Astrocyte of the cerebellum (primary cell): ENCODE data around the gene GABRR3.

Experiments
- DNase-seq: peaks from one replicate; pipeline ENCODE4 v3.0.0-alpha.2; 2011; ENCODE audit warnings: low read depth
- H3K4me3 ChIP-seq: 2 replicates; pipeline ENCODE4 v1.5.1; 2011; ENCODE audit warnings: mild to moderate bottlenecking, low read depth, low read length, moderate library complexity
- in situ Hi-C: cut with HindIII; loops from 2 replicates; pipeline ENCODE4 v1.10.0; 2017; ENCODE audit warnings: low sequenced_read_pairs
- TF ChIP-seq, protein P1 (sequence below): IDR thresholded peaks from 2 replicates; pipeline ENCODE4 v1.5.1; 2012; ENCODE audit warnings: low read length, low read depth, moderate library complexity, mild to moderate bottlenecking; ENCODE audit errors: missing control alignments

The GABRR3 gene

DNA sequence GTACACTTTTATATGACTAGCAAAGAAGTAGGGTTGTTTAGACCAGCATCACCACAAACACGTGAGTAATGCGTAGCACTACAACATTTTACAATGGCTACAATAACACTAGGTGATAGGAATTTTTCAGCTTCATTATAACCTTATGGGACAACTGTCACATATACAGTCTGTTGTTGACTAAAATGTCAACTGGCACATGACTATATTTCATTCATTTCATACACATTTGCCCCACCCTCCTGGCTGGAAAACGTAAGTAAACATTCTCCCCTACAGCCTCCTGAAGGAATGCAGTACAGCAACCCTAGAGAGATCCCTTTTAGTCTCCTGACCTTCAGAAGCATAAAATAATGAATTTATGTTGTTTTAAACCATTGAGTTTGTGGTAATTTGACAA lies 79.1 kb downstream of the GABRR3 start:
- no peak for DNase-seq
- no peak overlapping the region for H3K4me3 ChIP-seq
- TF ChIP-seq, protein P1, sequence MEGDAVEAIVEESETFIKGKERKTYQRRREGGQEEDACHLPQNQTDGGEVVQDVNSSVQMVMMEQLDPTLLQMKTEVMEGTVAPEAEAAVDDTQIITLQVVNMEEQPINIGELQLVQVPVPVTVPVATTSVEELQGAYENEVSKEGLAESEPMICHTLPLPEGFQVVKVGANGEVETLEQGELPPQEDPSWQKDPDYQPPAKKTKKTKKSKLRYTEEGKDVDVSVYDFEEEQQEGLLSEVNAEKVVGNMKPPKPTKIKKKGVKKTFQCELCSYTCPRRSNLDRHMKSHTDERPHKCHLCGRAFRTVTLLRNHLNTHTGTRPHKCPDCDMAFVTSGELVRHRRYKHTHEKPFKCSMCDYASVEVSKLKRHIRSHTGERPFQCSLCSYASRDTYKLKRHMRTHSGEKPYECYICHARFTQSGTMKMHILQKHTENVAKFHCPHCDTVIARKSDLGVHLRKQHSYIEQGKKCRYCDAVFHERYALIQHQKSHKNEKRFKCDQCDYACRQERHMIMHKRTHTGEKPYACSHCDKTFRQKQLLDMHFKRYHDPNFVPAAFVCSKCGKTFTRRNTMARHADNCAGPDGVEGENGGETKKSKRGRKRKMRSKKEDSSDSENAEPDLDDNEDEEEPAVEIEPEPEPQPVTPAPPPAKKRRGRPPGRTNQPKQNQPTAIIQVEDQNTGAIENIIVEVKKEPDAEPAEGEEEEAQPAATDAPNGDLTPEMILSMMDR = no peak
- in situ Hi-C loops = no loop called here

- TF ChIP-seq, protein P1 = no peak
Measured at GRCh38 chr3:97954228-97954827, 80.8 kb downstream of the GABRR3 start.

DNA sequence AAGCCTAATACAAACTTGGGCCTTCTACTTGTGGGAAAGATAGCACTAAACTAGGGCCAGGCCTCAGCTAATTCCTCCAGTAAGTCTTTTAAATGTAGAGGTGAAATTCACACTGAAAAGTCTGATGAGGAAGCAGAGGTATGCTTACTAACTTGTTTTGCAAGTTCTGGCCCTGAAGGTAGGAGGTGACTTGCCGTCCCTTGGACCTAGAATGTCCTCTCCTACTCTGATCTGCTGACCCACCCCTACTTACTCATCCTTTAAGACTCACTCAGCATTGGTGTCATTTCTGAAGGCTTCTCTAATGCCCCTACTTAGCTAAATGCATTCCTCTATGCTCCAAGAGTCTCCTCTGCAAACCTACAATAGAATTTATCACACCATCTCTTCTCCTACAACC lies 82.2 kb downstream of the GABRR3 start:
- no peak for DNase-seq
- in situ Hi-C loops = no loop called here
- no peak overlapping the region for H3K4me3 ChIP-seq
- TF ChIP-seq, protein P1 = no peak

More at GRCh38 chr3:97954228-97954827, 80.8 kb downstream of the GABRR3 start:
- in situ Hi-C loops = no loop called here
- no peak for DNase-seq
- no peak overlapping the region for H3K4me3 ChIP-seq

DNA sequence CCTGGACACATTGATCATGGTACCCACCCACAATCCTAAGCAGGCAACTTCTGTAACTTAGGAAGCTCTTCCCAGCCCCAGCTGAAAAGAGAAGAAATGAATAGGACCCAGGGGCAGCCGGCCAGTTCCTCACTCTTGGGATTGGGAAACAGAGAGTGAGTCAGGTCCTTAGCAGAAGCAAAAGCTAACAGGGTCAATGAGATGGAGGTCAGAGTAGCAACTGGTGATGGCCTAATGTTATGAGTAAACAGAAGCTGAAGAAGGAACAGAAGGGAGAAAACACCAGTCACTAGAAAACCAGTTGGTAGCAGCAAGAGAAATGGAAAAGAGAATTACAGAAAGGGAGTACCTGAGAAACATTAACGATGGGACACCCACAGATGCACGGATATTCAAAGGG lies 82.8 kb downstream of the GABRR3 start:
- TF ChIP-seq, protein P1 = no peak
- DNase-seq = no peak
- no peak overlapping the region for H3K4me3 ChIP-seq
- in situ Hi-C loops = no loop called here

DNA sequence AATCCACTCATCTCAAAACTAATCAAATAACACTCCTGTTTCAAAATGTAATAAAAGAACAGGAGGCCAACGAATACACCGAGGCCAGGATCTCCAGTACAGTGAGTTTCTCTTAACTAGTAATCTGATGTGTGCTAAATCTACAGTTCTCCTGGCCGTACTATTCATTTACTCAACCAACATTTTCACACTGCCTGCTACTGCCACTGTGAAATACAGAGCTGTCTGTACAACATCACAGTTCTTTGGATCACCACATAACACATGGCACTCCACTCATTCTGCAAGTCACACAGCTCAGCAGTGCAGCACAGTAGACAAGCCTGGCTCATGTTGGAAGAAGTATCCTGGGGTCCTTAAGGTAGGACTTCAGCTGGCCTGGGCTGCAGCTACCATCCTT lies 84.8 kb downstream of the GABRR3 start:
- in situ Hi-C loops = no loop called here
- TF ChIP-seq, protein P1 = no peak
- DNase-seq = no peak
- no peak overlapping the region for H3K4me3 ChIP-seq

DNA sequence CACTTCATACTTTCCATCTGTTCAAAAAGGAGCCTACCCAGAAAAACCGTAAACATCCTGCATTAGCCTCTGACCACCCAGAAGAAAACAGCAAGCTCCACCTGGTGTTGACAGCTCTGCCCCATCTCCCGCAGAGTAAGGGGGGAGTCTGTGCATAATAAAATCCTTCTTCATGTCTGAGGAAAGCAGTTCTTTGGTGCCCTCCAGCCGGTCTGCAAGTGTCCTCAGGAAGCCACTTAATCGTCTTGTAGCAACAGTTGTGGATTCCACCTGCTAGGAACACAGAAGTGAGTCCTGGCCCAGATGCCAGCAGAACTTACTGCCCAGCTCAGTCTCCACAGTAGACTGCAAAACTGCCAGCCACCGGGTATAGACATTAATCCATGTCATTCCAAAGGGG lies 85.4 kb downstream of the GABRR3 start:
- TF ChIP-seq, protein P1 = no peak
- H3K4me3 ChIP-seq = no peak overlapping the region
- no peak for DNase-seq
- in situ Hi-C loops = no loop called here

DNA sequence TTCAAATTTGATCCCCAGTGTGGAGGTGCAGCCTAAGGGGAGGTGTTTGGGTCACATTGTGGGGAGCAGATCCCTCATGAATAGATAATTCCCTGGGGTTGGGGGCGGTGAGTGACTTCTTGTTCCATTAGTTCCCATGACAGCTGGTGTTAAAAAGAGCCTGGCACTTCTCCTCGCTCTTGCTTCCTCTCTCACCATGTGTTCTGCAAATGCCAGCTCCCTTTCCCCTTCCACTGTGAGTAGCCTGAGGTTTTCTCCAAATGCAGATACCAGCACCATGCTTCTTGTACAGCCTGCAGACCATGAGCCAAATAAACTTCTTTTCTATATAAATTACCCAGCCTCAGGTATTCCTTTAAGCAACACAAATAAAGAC lies 86.0 kb downstream of the GABRR3 start:
- DNase-seq = no peak
- in situ Hi-C loops = no loop called here
- TF ChIP-seq, protein P1 = no peak
- H3K4me3 ChIP-seq = no peak overlapping the region
